ENCODE results near the gene LCMT1.
"Not testable (repeated sequence)": the region's sequence is repeated elsewhere in the genome, so short reads cannot be mapped to it uniquely, and the experiment has no call there.

Gene LCMT1

DNA sequence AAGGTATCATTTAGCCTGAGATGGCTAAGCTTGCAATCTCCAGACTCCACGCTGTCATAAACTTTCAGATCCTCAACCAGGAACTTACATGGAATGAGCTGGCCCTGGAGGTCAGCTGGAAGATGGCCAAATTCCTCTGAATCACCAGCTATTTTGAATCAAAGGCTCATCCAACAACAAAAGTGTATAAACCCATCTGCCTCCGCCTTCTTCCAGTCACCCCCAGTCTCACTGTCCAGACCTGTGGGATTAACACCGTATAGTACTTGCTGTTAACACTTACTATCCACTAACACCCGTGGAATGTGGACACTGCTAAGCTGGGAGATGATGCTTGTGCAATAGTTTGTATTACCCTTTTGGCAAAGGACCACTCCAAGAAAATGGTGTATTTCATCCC lies 1.9 kb upstream of the LCMT1 start:
- H3K4me3 ChIP-seq (ENCODE audit: low read depth, low read length): peak overlapping the region; percentile 96
- TF ChIP-seq, protein P1, sequence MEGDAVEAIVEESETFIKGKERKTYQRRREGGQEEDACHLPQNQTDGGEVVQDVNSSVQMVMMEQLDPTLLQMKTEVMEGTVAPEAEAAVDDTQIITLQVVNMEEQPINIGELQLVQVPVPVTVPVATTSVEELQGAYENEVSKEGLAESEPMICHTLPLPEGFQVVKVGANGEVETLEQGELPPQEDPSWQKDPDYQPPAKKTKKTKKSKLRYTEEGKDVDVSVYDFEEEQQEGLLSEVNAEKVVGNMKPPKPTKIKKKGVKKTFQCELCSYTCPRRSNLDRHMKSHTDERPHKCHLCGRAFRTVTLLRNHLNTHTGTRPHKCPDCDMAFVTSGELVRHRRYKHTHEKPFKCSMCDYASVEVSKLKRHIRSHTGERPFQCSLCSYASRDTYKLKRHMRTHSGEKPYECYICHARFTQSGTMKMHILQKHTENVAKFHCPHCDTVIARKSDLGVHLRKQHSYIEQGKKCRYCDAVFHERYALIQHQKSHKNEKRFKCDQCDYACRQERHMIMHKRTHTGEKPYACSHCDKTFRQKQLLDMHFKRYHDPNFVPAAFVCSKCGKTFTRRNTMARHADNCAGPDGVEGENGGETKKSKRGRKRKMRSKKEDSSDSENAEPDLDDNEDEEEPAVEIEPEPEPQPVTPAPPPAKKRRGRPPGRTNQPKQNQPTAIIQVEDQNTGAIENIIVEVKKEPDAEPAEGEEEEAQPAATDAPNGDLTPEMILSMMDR (IDR thresholded peaks at IDR 0.05; ENCODE audit: low read depth, low read length): no peak

DNA sequence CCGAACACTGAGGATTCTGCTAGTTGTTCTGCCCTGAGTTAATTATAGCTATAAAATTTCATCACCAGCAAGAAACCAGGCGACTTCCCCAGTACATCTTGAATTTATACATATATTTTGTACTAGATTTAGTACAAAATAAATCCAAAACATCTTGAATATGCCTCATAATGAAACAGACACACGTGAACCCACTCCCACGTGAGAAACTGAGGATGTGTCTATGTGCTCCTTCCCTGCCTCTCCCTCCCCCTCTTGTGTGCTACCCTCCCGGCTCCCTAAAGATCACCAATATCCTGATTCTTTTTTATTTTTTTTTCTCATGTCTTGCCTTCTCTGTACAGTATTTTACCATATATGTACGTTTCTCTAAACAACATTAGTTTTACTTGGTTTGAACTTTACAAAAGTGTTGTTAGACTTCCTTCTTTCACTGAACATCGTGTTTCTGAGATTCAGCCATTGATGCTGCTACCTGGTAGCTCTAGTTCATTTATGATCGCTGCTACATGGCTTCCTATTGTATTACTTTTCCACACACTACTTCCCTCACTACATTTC lies 1.1 kb upstream of the LCMT1 start:
- TF ChIP-seq, protein P1 (IDR thresholded peaks at IDR 0.05; ENCODE audit: low read depth, low read length): no peak
- peak overlapping the region; percentile 96 for H3K4me3 ChIP-seq (ENCODE audit: low read depth, low read length)

DNA sequence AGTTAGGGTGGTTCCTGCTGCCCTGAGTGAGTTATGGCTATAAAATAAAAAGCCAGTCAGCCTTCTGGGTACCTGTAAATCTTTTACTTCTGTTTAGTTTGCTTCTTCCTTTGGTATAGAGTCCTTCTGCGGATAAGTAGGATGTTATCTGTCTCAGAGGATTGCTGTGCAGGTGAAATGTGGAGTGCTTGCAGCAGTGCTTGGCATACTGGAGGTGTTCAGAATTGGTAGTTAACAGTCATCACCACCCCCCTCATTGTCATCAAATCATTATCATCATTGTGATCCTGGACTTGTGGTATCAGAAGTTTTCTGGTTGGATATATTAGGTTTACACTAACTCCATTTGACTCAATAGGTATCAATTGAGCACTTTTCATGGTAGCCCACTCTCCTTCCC lies 2.6 kb downstream of the LCMT1 start:
- TF ChIP-seq, protein P1 (IDR thresholded peaks at IDR 0.05; ENCODE audit: low read depth, low read length): no peak
- H3K4me3 ChIP-seq (ENCODE audit: low read depth, low read length): no peak overlapping the region

DNA sequence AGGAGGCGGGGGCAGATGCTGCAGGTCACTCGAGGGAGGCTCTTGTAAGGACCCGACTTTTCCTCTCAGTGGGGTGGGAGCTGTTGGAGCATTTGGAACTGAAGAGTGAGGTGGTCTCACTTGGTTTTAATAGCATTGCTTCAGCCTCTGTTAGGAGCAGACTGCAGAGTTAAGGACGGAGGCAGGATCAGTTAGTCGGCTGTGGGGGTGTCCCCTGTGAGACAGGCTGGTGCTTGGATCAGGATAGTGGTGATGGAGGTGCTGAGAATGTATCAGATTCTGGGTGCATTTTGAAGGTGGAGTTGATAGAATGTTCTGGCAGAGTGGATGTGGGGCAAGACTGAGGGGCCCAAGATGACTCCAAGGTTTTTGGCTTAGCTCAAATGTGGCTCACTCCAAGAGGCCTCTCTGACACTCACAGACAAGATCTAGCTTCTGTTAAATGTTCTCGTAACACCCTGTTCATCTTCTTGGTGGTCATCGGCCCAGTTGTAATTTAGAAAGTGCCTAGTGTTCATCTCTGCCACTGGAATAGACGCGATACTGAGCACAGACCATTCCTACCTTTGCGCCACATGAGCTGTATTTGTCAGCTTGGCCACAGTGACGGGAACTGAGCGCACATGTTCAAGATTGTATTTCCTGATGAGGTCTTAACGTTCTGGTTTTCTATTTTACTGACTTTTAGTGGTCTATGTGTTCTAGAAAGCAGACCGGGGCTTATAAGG lies 7.5 kb downstream of the LCMT1 start:
- TF ChIP-seq, protein P1 (IDR thresholded peaks at IDR 0.05; ENCODE audit: low read depth, low read length): no peak
- H3K4me3 ChIP-seq (ENCODE audit: low read depth, low read length): no peak overlapping the region

DNA sequence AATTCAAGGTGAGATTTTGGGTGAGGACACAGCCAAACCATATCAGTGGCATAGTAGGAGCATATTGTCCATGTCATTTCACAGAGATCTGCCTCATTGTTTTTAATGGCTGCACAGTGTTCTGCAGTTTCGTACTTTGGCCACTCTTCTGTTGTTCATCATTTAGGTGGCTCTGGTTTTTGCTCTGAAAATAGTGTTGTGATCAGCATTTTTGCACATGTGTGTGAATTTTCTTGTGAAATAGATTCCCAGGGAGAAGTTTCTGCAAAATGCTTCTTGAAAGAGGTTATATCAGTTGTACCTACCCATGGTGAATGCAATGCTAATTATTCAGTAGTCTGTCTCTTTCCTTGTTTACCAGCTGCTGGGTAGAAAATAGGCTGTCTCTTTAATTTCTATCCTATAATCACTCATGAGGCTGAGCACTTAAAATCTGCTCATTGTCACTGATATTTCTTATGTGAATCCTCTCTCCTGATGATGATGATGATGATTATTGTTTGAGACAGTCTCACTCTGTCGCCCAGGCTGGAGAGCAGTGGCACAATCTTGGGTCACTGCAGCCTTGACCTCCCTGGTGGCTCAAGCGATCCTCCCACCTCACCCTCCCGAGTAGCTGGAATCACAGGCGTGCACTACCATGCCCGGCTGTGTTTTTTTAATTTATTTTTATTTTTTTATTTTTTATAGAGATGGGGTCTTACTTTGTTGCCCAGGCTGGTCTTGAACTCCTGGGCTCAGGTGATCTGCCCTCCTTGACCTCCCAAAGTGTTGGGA lies 10.5 kb downstream of the LCMT1 start:
- H3K4me3 ChIP-seq (ENCODE audit: low read depth, low read length): no peak overlapping the region
- TF ChIP-seq, protein P1 (IDR thresholded peaks at IDR 0.05; ENCODE audit: low read depth, low read length): no peak

DNA sequence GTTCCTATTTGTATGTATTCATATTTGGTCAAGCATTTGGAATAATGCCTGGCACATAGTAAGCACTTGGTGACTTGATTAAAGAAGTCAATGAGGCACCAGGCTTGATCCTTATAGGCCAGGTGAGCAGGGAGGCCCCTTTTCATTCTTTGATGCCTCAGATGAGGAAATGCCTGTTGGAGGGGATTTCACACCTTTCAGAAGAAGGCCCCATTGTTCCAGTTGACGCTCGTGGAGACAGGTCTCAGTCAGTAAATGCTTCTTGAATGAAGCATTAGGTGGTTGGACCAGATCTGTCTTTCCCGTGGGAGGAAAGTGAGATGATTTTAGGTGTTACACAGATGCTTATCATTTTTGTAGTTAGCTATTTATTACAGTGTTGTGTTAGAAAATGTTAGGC lies 13.0 kb downstream of the LCMT1 start:
- no peak overlapping the region for H3K4me3 ChIP-seq (ENCODE audit: low read depth, low read length)
- TF ChIP-seq, protein P1 (IDR thresholded peaks at IDR 0.05; ENCODE audit: low read depth, low read length): no peak

DNA sequence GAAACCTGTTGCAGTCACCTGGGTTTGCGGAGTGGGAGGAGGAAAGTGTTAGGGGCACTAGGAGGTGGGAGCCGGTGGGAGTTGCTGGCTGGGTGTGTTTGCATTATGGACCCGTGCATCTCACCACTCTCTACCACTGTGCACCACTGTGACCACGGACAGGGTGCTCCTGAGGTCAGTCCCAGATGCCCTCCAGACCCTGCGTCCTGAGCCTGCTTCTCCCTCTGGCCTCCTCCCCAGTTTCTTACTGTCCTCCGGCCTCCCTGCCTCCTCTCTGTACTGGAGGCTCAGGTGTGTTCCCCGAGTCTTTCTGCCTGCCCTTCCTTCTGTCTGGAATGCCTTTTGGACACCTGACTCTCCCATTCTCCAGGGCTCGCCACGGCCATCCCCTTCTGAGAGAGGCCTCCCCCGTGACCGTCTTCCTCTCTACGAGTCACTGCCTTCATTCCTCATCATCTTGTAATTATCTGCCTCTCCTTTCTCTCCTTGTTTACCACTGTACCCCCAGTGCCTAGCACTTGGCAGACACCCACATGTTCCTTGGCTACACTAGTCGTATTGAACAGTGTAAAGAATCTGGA lies 14.6 kb downstream of the LCMT1 start:
- not testable (repeated sequence) for H3K4me3 ChIP-seq (ENCODE audit: low read depth, low read length)
